Loucy (cell line): ENCODE data around the gene DHRS7C.

Experiments
- H2AFZ ChIP-seq: fragments of 200-600 bp; sonication (generic); 2 replicates; pipeline ENCODE4 v1.6.0; 2016; ENCODE audit warnings: antibody characterized with exemption, mild to moderate bottlenecking, low read length, moderate library complexity
- H3F3A ChIP-seq: fragments of 200-600 bp; 2 replicates; pipeline ENCODE4 v1.6.0; 2016; ENCODE audit warnings: antibody characterized with exemption, low read depth, mild to moderate bottlenecking
- H3K27me3 ChIP-seq: fragments of 200-600 bp; sonication (generic); 2 replicates; pipeline ENCODE4 v1.6.1; 2014; ENCODE audit warnings: low read length, mild to moderate bottlenecking; ENCODE audit not compliant: insufficient read depth, poor library complexity, severe bottlenecking
- H3K36me3 ChIP-seq: fragments of 200-600 bp; sonication (generic); 2 replicates; pipeline ENCODE4 v1.6.1; 2016; ENCODE audit warnings: low read length; ENCODE audit not compliant: insufficient read depth
- H3K4me1 ChIP-seq: fragments of 200-600 bp; sonication (generic); 2 replicates; pipeline ENCODE4 v1.5.1; 2014; ENCODE audit warnings: low read length, mild to moderate bottlenecking; ENCODE audit not compliant: insufficient read depth, poor library complexity, severe bottlenecking
- H3K4me2 ChIP-seq: fragments of 200-600 bp; sonication (generic); 2 replicates; pipeline ENCODE4 v1.6.0; 2014; ENCODE audit warnings: antibody characterized with exemption, low read length, low read depth, mild to moderate bottlenecking; ENCODE audit not compliant: poor library complexity, severe bottlenecking
- H3K4me3 ChIP-seq: fragments of 200-600 bp; sonication (generic); 2 replicates; pipeline ENCODE4 v1.5.1; 2014; ENCODE audit warnings: low read length, mild to moderate bottlenecking, mixed read lengths; ENCODE audit not compliant: poor library complexity, severe bottlenecking
- H3K79me2 ChIP-seq: fragments of 200-600 bp; sonication (generic); 2 replicates; pipeline ENCODE4 v1.6.1; 2014; ENCODE audit warnings: low read length; ENCODE audit not compliant: insufficient read depth
- H3K9ac ChIP-seq: fragments of 200-600 bp; sonication (generic); 2 replicates; pipeline ENCODE4 v1.6.0; 2014; ENCODE audit warnings: mild to moderate bottlenecking, low read depth, low read length, moderate library complexity; ENCODE audit not compliant: poor library complexity, severe bottlenecking
- H3K9me2 ChIP-seq: fragments of 200-600 bp; sonication (generic); replicated peaks from 2 replicates; pipeline ENCODE4 v1.6.1; 2016; ENCODE audit warnings: low read depth, low read length, mixed read lengths
- H3K9me3 ChIP-seq: fragments of 200-600 bp; sonication (generic); 2 replicates; pipeline ENCODE4 v1.6.1; 2014; ENCODE audit warnings: mild to moderate bottlenecking, antibody characterized with exemption, low read length, low read depth; ENCODE audit not compliant: insufficient read depth
- H4K20me1 ChIP-seq: fragments of 200-600 bp; sonication (generic); 2 replicates; pipeline ENCODE4 v1.6.0; 2014; ENCODE audit warnings: antibody characterized with exemption, low read length, mild to moderate bottlenecking; ENCODE audit not compliant: insufficient read depth, poor library complexity, severe bottlenecking
- CTCF ChIP-seq: fragments of 200-600 bp; sonication (generic); conservative IDR thresholded peaks from 2 replicates; pipeline ENCODE4 v1.5.1; 2014; ENCODE audit warnings: mild to moderate bottlenecking, antibody characterized with exemption, low read length
- EZH2phosphoT487 ChIP-seq: fragments of 200-600 bp; IDR thresholded peaks from 2 replicates; pipeline ENCODE4 v1.6.1; 2018; ENCODE audit warnings: antibody characterized with exemption, mild to moderate bottlenecking, moderate library complexity, borderline replicate concordance

The DHRS7C gene

DNA sequence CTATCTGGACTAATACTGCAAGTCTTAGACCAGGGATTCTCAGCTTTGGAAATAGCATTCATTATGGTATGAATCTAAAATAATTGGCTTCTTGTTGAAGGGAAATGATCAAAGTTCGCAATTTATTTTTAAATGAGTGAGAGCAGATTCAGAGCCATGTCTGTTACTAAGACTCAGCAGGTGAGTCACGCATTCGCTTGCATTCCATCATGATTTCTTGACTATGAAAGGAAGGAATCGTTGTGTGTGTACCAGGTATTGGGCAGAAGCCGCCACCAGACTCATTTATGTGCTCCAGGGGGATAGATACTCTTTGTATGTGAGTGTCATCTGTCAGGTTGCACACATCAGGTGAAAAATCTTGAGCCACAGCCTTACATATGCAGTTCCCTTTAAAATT, 19.7 kb upstream of the DHRS7C start:
- no peak overlapping the region for H3K4me3 ChIP-seq
- no peak overlapping the region for H3K9ac ChIP-seq
- no peaks in the 10 kb centered on the region for H3K36me3 ChIP-seq
- no peaks in the 10 kb centered on the region for H3K4me1 ChIP-seq
- H2AFZ ChIP-seq = no peak overlapping the region
- TF ChIP-seq EZH2phosphoT487 (no peak), CTCF (no peak)
- no peaks in the 10 kb centered on the region for H3K27me3 ChIP-seq
- no peak overlapping the region for H3K4me2 ChIP-seq
- no peaks in the 10 kb centered on the region for H4K20me1 ChIP-seq
- H3K9me2 ChIP-seq = no peaks in the 10 kb centered on the region
- H3K9me3 ChIP-seq = no peaks in the 10 kb centered on the region
- no peaks in the 10 kb centered on the region for H3F3A ChIP-seq
- no peaks in the 10 kb centered on the region for H3K79me2 ChIP-seq

- no peaks in the 10 kb centered on the region for H3F3A ChIP-seq
- H3K9me3 ChIP-seq = no peaks in the 10 kb centered on the region
- no peaks in the 10 kb centered on the region for H3K27me3 ChIP-seq
- H2AFZ ChIP-seq = no peak overlapping the region
- no peak overlapping the region for H3K4me2 ChIP-seq
- H3K36me3 ChIP-seq = no peaks in the 10 kb centered on the region
- H3K79me2 ChIP-seq = no peaks in the 10 kb centered on the region
- no peaks in the 10 kb centered on the region for H3K9me2 ChIP-seq
- no peaks in the 10 kb centered on the region for H4K20me1 ChIP-seq
- no peak overlapping the region for H3K4me3 ChIP-seq
- TF ChIP-seq EZH2phosphoT487 = no peak
- no peak for TF ChIP-seq CTCF
- H3K9ac ChIP-seq = no peak overlapping the region
- no peaks in the 10 kb centered on the region for H3K4me1 ChIP-seq
Measured at GRCh38 chr17:9810100-9810949, 18.9 kb upstream of the DHRS7C start.

DNA sequence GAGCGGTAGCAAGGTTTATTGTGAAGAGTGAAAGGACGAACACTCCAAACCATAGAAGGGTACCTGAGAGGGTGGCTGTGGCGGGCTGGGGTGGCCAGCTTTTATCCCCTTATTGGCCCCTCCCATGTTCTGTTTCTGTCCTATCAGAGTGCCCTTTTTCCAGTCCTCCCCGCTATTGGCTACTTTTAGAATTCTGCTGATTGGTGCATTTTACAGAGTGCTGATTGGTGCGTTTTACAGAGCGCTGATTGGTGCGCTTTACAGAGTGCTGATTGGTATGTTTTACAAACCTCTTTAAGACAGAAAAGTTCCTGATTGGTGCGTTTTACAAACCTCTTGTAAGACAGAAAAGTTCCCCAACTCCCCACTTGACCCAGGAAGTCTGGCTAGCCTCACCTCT, 18.0 kb upstream of the DHRS7C start:
- Histone ChIP-seq H2AFZ (no peak overlapping the region), H3K4me3 (no peak overlapping the region), H3K79me2 (no peaks in the 10 kb centered on the region), H3K9ac (no peak overlapping the region), H4K20me1 (no peaks in the 10 kb centered on the region), H3F3A (no peaks in the 10 kb centered on the region), H3K9me3 (no peaks in the 10 kb centered on the region), H3K36me3 (no peaks in the 10 kb centered on the region), H3K9me2 (no peaks in the 10 kb centered on the region), H3K4me1 (no peaks in the 10 kb centered on the region), H3K27me3 (no peaks in the 10 kb centered on the region), H3K4me2 (no peak overlapping the region)
- TF ChIP-seq CTCF (no peak), EZH2phosphoT487 (no peak)
